Brain microvascular endothelial cell (primary cell): Measurements from ENCODE around the gene TMA7B.

Experiments
- DNase-seq: peaks from one replicate; pipeline ENCODE4 v3.0.0-alpha.2; 2020
- H3K27ac ChIP-seq: fragments of 250-450 bp; sonication (Bioruptor Pico); 2 replicates; pipeline ENCODE4 v1.5.1; 2020; ENCODE audit warnings: mild to moderate bottlenecking, moderate library complexity
- H3K27me3 ChIP-seq: fragments of 250-450 bp; sonication (Bioruptor Pico); replicated peaks from 2 replicates; pipeline ENCODE4 v1.5.1; 2020; ENCODE audit warnings: mild to moderate bottlenecking
- H3K36me3 ChIP-seq: fragments of 250-450 bp; sonication (Bioruptor Pico); replicated peaks from 2 replicates; pipeline ENCODE4 v1.5.1; 2020; ENCODE audit warnings: mild to moderate bottlenecking
- H3K4me3 ChIP-seq: 2 replicates; pipeline ENCODE4 v1.5.1; 2011; ENCODE audit warnings: low read depth, mild to moderate bottlenecking, control low read depth, low read length, moderate library complexity
- CTCF ChIP-seq: IDR thresholded peaks from 2 replicates; pipeline ENCODE4 v1.5.1; 2011; ENCODE audit warnings: low read depth, mild to moderate bottlenecking, moderate library complexity, low read length, control low read depth, inconsistent platforms; ENCODE audit errors: missing control alignments
- in situ Hi-C: cut with HindIII; loops from 2 replicates; pipeline ENCODE4 v1.10.0; 2017; ENCODE audit warnings: low sequenced_read_pairs, low pct_ligation_motif_present

Gene TMA7B

GRCh38 chr22:40000171-40000570, 40.0 kb downstream of the TMA7B start:
- TF ChIP-seq CTCF: no peak
- Histone ChIP-seq H3K36me3 (no peaks in the 10 kb centered on the region), H3K27me3 (no peaks in the 10 kb centered on the region), H3K27ac (no peak overlapping the region), H3K4me3 (no peak overlapping the region)
- in situ Hi-C loops: loop anchor here (25.0 kb wide), 1 partner anchor 438 kb away; the partner anchor contains the start of gene CACNA1I
- DNase-seq: no peak

- in situ Hi-C loops: loop anchor here (25.0 kb wide), 1 partner anchor 439 kb away; the partner anchor contains the start of gene CACNA1I
- no peak for DNase-seq
- Histone ChIP-seq H3K4me3 (no peak overlapping the region), H3K27me3 (no peaks in the 10 kb centered on the region), H3K27ac (no peak overlapping the region), H3K36me3 (no peaks in the 10 kb centered on the region)
- no peak for TF ChIP-seq CTCF
Observed at GRCh38 chr22:40001106-40001505, 40.9 kb downstream of the TMA7B start.

GRCh38 chr22:40001800-40002577, 41.8 kb downstream of the TMA7B start:
- no peak for DNase-seq
- Histone ChIP-seq H3K36me3 (no peaks in the 10 kb centered on the region), H3K27ac (no peak overlapping the region), H3K4me3 (no peak overlapping the region), H3K27me3 (no peaks in the 10 kb centered on the region)
- TF ChIP-seq CTCF: no peak
- in situ Hi-C loops: loop anchor here (25.0 kb wide), 1 partner anchor 440 kb away; the partner anchor contains the start of gene CACNA1I

GRCh38 chr22:40002935-40003715, 42.9 kb downstream of the TMA7B start:
- TF ChIP-seq CTCF: no peak
- no peak overlapping the region for H3K27ac ChIP-seq
- no peak for DNase-seq
- peaks cover 3% of the 10 kb centered on the region for H3K27me3 ChIP-seq
- in situ Hi-C loops: loop anchor here (25.0 kb wide), 1 partner anchor 441 kb away; the partner anchor contains the start of gene CACNA1I
- no peak overlapping the region for H3K4me3 ChIP-seq
- no peaks in the 10 kb centered on the region for H3K36me3 ChIP-seq

- Histone ChIP-seq H3K36me3 (no peaks in the 10 kb centered on the region), H3K4me3 (no peak overlapping the region), H3K27ac (no peak overlapping the region), H3K27me3 (peaks cover 3% of the 10 kb centered on the region)
- in situ Hi-C loops: loop anchor here (25.0 kb wide), 1 partner anchor 443 kb away; the partner anchor contains the start of gene CACNA1I
- TF ChIP-seq CTCF: no peak
- no peak for DNase-seq
Observed at GRCh38 chr22:40004836-40005235, 44.6 kb downstream of the TMA7B start.
